SK-N-MC (cell line): Measurements from ENCODE around the gene TMEM52.
A peak's percentile ranks its signal among the peaks of the same experiment; 100 is the strongest.

ENCODE experiments used
- DNase-seq: peaks from one replicate; pipeline ENCODE4 v3.0.0-alpha.2; 2011; ENCODE audit warnings: low read depth, low spot score
- H3K27ac ChIP-seq: fragments of 200-600 bp; sonication (generic); 2 replicates; pipeline ENCODE4 v1.5.1; 2016; ENCODE audit warnings: mixed run types
- H3K36me3 ChIP-seq: fragments of 200-600 bp; sonication (generic); 2 replicates; pipeline ENCODE4 v1.6.1; 2017; ENCODE audit warnings: antibody characterized with exemption, low read length, mixed read lengths; ENCODE audit not compliant: insufficient read depth
- H3K4me3 ChIP-seq: fragments of 200-600 bp; sonication (generic); 2 replicates; pipeline ENCODE4 v1.5.1; 2016
- H3K9ac ChIP-seq: fragments of 200-600 bp; sonication (generic); 2 replicates; pipeline ENCODE4 v1.8.0; 2017; ENCODE audit warnings: mixed run types, mixed read lengths; ENCODE audit not compliant: insufficient read length
- H3K9me3 ChIP-seq: fragments of 200-600 bp; sonication (generic); 2 replicates; pipeline ENCODE4 v1.6.1; 2017; ENCODE audit warnings: low read depth, mild to moderate bottlenecking, antibody characterized with exemption, low read length, moderate library complexity, mixed read lengths
- EZH2 ChIP-seq: fragments of 200-600 bp; sonication (generic); IDR thresholded peaks from one replicate; pipeline ENCODE4 v1.6.1; 2017; ENCODE audit warnings: antibody characterized with exemption
- FOXP2 ChIP-seq: optimal IDR thresholded peaks from 2 replicates; pipeline ENCODE3; 2011; ENCODE audit warnings: mild to moderate bottlenecking, moderate library complexity; ENCODE audit not compliant: insufficient read depth; ENCODE audit errors: extremely low read length, control extremely low read depth
- POLR2AphosphoS5 ChIP-seq: IDR thresholded peaks from 2 replicates; pipeline ENCODE4 v1.6.1; 2012; ENCODE audit warnings: mild to moderate bottlenecking, low read depth, low read length, borderline replicate concordance

Gene TMEM52

GRCh38 chr1:1898246-1898933 is 20.7 kb downstream of the TMEM52 start:
- H3K27ac ChIP-seq, result no peak overlapping the region
- no peaks in the 10 kb centered on the region for H3K36me3 ChIP-seq
- TF ChIP-seq POLR2AphosphoS5 (no peak), EZH2 (no peak)
- H3K9ac ChIP-seq, result no peak overlapping the region
- H3K4me3 ChIP-seq, result no peak overlapping the region
- DNase-seq, result no peak
- no peaks in the 10 kb centered on the region for H3K9me3 ChIP-seq

GRCh38 chr1:1895456-1896336 is 23.4 kb downstream of the TMEM52 start:
- no peak overlapping the region for H3K4me3 ChIP-seq
- TF ChIP-seq POLR2AphosphoS5, result no peak
- no peak for TF ChIP-seq FOXP2
- no peak for TF ChIP-seq EZH2
- no peaks in the 10 kb centered on the region for H3K9me3 ChIP-seq
- no peak for DNase-seq
- no peaks in the 10 kb centered on the region for H3K36me3 ChIP-seq
- no peak overlapping the region for H3K27ac ChIP-seq
- no peak overlapping the region for H3K9ac ChIP-seq

GRCh38 chr1:1895060-1895418 is 24.0 kb downstream of the TMEM52 start:
- no peak for TF ChIP-seq EZH2
- no peak for TF ChIP-seq POLR2AphosphoS5
- TF ChIP-seq FOXP2, result no peak
- Histone ChIP-seq H3K36me3 (no peaks in the 10 kb centered on the region), H3K9me3 (no peaks in the 10 kb centered on the region), H3K4me3 (peak overlapping the region; percentile 29; the same call in 1 of the 2 replicates), H3K27ac (no peak overlapping the region), H3K9ac (peak overlapping the region; percentile 45)
- DNase-seq, result no peak

GRCh38 chr1:1894354-1895059 is 24.6 kb downstream of the TMEM52 start:
- Histone ChIP-seq H3K27ac (0 out of 2 replicates have a peak overlapping the region, but pooled peaks have one; percentile 25), H3K9me3 (no peaks in the 10 kb centered on the region), H3K9ac (peak overlapping the region; percentile 45), H3K36me3 (no peaks in the 10 kb centered on the region; the same call in 1 of the 2 replicates), H3K4me3 (peak overlapping the region; percentile 29; the same call in 1 of the 2 replicates)
- DNase-seq, result no peak
- TF ChIP-seq EZH2 (no peak), POLR2AphosphoS5 (no peak), FOXP2 (no peak)

DNA sequence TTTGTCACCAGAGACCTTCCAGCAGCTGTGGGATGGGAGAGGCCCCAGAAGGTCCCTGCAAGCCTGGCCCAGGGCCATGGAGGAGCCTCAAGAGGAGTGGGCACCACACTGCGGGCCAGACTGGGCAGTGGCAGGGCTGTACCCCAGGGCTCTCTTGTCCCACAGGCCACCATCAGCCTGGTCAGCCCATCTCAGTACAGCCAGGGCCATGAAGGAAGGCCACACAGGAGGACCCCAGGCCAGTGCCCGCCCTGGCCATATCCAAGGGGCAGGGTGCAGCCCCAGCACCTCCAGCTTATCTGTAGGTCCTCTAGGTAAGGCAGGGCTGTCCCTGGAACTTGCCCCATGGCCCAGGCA is 25.1 kb downstream of the TMEM52 start:
- TF ChIP-seq FOXP2 (no peak), POLR2AphosphoS5 (0 out of 2 replicates have a peak, but pooled peaks have one; percentile 14)
- DNase-seq, result no peak
- Histone ChIP-seq H3K27ac (no peak overlapping the region), H3K4me3 (no peak overlapping the region), H3K9ac (no peak overlapping the region), H3K36me3 (no peaks in the 10 kb centered on the region; the same call in 1 of the 2 replicates), H3K9me3 (no peaks in the 10 kb centered on the region)

DNA sequence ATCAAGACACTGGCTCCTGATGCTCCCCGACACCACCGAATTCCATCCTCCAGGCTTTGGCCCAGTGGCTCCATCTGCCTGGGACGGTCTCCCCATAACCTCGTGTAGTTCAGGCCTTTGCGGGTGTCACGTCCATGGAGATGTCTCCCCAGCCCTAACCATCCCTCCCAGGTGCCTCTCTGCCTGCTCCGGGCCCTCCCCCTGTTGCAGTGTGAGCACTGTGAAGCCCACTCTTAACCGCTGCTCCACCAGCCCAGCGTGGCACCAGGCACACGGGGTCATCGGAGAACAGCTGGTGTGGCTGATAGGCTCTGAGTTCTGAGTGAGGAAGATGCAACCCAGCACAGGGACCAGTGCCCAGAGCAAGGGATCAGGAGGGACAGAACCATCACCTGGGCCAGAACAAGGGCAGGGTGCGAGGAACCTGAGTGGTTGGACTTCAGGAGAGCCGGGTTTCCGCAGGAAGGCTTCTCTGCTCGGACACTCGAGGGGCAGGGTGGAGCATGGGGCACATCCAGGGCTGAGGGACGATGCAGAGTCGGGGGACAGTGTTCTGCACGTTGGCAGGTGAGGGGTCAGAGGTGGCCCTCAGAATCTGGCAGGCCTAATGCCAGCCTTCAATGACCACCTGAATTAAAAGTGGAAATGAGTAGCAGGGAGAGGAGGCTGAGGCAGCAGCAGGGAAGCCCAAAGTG is 25.6 kb downstream of the TMEM52 start:
- H3K36me3 ChIP-seq, result peaks cover under 1% of the 10 kb centered on the region
- TF ChIP-seq POLR2AphosphoS5 (no peak), FOXP2 (no peak), EZH2 (no peak)
- H3K9ac ChIP-seq, result no peak overlapping the region
- no peak overlapping the region for H3K27ac ChIP-seq
- DNase-seq, result no peak
- H3K9me3 ChIP-seq, result no peaks in the 10 kb centered on the region
- H3K4me3 ChIP-seq, result no peak overlapping the region

- Histone ChIP-seq H3K9me3 (no peaks in the 10 kb centered on the region), H3K4me3 (peak overlapping the region; percentile 86; the same call in 1 of the 2 replicates), H3K9ac (no peak overlapping the region), H3K27ac (no peak overlapping the region), H3K36me3 (peaks cover 7% of the 10 kb centered on the region)
- TF ChIP-seq EZH2 (no peak), POLR2AphosphoS5 (no peak), FOXP2 (no peak)
- DNase-seq, result no peak
These were observed 26.3 kb downstream of the TMEM52 start for GRCh38 chr1:1892763-1893120.

DNA sequence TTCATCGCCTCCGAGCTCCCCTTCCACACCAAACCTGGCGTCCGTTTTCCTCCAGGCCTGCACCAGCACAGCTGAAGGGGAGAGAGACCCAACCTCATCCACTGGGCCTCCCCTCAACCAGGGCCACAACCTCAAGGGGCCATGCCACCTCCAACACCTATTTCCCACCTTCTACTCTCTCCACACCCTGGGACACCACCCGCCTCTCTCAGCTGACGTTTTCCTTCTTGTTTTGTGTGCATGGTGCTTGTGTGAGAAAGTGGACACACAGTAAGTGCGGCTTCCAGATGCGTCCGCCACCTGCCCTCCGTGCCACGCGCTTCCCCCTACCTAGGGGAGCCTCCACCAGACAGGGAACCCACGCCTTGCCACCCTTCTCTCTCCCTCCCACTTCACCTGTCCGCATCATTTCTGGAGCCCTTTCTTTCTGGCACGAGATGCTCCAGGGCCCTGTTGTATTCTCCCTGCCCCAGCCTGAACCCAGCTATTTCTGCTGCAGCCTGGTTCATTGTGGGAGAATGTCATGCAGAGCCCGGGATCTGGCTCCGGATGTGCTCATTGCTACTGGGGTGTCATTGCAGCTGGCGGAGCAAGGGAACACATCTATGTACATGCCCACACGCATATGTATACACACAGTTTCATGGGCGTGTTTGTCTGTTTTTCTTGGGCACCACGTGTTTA is 26.9 kb downstream of the TMEM52 start:
- H3K27ac ChIP-seq, result 0 out of 2 replicates have a peak overlapping the region, but pooled peaks have one; percentile 71

More for the DNA sequence above, 26.9 kb downstream of the TMEM52 start:
- H3K36me3 ChIP-seq, result peaks cover 8% of the 10 kb centered on the region
- H3K4me3 ChIP-seq, result peak overlapping the region; percentile 86
- peak overlapping the region; percentile 81 for H3K9ac ChIP-seq
- no peaks in the 10 kb centered on the region for H3K9me3 ChIP-seq
- no peak for DNase-seq
- no peak for TF ChIP-seq POLR2AphosphoS5
- no peak for TF ChIP-seq FOXP2
- no peak for TF ChIP-seq EZH2
